Pons (tissue), 1 donor: ENCODE measurements around the gene ADCYAP1R1.

Experiments
- DNase-seq: peaks from one replicate; pipeline ENCODE4 v3.0.0-alpha.2; 2016; ENCODE audit warnings: low spot score

ADCYAP1R1 gene

GRCh38 chr7:31043051-31043471, 9.0 kb upstream of the ADCYAP1R1 start:
- DNase-seq: no peak

GRCh38 chr7:31044529-31044928, 7.6 kb upstream of the ADCYAP1R1 start:
- no peak for DNase-seq

GRCh38 chr7:31046723-31047122, 5.4 kb upstream of the ADCYAP1R1 start:
- DNase-seq: no peak

DNA sequence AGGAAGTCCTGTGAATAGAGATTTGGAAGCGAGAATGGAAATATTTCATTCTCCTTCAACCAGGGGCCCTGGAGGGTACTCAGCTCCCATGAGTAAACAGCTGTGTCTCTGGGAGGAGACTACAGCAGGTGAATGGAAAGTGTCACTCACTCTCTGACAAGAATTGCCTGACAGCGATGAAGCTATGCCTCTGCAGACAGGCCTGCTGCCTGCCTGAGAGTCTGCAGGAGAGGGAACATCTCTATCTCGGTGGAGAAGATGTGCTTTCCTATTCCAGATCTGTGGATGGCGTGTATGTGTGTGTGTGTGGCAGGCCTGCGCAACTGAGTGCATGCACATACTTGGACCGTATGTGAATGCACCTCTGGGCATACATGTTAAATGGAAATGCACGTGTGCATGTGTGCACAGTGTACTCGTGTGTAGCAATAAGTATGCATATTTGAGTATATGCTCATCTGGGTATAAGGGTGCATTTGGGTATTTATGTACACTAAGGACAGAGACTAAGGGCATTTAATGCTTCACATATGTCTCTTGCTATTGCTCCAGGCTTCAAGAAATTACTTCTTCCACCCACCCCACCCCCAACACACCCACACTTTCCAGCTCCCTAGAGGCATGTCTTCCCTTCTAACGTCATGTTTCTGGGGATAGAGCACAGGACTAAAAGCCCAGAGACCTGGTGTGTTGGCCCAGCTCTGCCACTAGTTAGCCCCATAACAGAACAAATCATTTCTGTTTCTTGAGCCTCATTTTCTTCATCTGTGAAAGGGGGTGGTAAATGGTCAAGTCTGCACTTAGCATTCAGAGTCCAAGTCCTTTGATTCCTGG, 4.6 kb upstream of the ADCYAP1R1 start:
- DNase-seq: no peak

DNA sequence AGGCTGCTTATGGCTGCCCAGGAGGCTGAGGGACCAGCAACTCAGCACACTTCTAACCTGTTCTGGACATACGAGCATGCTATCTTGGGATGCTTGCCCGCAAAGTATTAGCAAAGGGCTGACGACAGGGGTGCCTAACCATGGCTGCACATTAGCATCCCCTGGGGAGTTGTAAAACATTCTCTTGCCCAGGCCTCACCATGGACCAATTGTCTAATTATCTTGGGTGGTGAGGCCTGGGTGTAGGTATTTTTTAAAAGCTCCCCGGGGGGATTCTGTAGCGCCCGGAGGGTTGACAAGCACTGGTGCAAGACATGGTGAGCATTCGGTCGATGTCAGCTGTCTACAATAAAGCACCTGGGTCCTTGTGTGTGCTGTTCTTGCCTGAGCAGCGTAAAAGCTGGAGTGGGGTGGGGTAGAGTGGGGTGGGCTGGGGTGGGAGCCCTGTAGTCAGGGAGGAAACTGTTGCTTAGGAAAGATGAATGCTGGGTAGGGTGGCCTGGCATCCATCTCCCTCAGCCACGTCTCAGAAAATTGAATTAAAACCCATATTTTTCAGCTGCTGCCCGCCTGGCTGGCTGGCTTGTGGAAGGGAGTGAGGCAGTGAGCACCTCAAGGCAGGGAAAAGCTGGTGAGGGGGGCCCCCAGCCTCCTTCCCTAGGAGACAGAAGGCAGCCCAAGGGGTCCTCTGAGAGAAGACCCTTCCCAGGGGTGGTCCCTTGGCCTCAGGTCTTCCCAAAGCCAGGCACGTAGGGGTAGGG, 2.9 kb upstream of the ADCYAP1R1 start:
- DNase-seq: no peak

DNA sequence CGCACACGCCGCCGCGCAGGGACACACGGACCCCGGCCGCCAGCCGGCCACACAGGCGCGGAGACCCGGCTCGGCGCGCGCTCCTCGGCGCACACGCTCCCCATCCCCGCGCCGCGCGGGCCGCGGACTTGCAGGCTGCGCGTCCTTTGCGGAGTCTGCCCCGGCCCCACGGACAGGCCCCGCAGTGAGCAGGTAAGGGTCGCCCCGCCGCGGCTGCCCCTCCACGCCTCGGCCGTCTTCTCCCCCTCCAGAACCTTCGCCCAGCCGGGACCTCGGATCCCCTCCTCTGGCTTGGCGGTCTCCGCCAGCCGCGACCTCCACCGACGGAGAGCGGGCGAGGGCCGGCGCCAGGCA, 356 bp downstream of the ADCYAP1R1 start:
- no peak for DNase-seq

DNA sequence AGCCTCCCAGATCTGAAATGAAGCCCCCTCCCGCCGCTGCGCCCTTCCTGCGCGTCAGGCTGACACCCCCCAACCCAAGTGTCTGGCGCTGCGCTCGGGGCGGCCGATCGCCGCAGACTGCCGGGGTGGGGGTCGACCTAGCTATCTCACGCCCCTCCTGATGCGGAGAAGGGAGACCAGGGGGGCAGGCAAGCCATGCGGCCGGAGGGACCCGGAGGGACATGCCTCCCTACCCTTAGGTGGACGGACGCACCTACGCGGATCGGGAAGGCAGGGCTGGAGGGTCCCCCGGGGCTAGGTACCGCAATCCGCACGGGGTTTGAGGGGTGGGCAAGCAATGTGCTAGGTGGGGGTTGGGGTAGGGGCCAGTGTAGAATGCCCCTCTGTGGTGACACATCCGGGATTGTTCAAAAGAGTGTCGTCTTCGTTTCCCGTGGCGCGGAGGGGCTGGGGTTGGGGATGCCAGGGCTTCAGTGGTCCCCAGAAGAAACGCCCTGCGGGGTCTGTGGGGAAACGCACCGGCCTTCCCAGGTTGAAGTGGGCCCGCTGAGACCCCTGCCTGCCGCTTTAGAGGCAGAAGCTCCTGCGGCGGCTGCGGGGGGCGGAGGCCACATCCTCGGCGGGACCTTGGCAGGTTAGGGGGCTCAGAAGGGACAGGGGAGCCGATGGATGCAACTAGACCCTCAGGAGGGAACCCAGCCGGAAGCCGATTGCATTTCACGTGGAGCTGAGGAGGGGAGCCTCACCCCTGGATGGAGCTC, 913 bp downstream of the ADCYAP1R1 start:
- no peak for DNase-seq

DNA sequence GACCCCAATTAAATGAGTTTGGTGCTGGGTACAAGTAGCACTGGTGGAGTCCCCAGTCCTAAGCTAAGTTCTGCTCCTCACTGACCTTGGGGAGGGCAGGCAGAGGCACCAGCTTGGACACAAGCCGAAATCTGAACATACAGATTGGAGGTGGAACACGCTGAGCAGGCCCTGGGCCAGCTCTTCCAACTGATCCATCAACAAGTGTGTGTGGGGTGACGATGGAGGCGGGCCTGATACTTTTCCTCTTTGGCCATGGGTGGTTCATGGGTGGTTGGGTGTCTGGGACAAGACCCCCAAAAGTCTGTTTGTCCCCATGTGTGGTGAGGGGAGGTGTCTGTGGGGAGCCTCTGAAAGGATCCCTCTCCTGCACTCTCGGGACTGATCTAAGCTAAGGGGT, 1.9 kb downstream of the ADCYAP1R1 start:
- no peak for DNase-seq

- no peak for DNase-seq
Measured at GRCh38 chr7:31054608-31055278, 2.6 kb downstream of the ADCYAP1R1 start.

GRCh38 chr7:31055471-31055870, 3.4 kb downstream of the ADCYAP1R1 start:
- DNase-seq: no peak

DNA sequence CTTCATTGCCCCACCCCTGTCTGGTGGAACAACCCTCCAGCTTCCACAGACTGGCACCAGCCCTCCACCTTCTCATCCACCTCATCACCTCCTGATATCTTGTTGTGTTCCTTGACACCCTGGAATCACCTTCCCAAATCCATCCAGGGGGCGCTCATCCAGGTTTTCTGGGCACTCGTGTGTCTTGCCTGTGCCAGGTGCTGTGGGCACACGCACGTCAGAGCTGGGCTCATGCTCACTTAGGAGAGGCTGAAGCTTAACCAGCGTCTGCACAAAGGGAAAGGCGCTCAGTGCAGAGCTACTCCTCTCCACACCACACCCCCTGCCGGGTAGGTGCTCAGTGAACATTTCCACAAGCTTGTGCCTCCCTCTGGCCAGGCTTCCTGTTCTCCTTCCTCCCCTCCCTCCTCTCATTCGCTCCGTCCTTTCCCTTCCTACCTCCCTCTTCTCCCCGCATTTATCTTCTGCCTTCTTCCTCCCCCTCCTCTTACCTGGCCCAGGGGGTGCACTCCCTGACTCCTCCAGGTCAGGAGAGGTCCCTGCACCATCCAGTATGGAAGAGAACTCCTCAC, 4.8 kb downstream of the ADCYAP1R1 start:
- no peak for DNase-seq

GRCh38 chr7:31058122-31058521, 6.0 kb downstream of the ADCYAP1R1 start:
- no peak for DNase-seq

- DNase-seq: no peak
Measured at GRCh38 chr7:31058688-31059087, 6.6 kb downstream of the ADCYAP1R1 start.

GRCh38 chr7:31059551-31059950, 7.4 kb downstream of the ADCYAP1R1 start:
- DNase-seq: no peak

- DNase-seq: no peak
Measured at GRCh38 chr7:31061185-31061584, 9.1 kb downstream of the ADCYAP1R1 start.

GRCh38 chr7:31062746-31063435, 10.8 kb downstream of the ADCYAP1R1 start:
- DNase-seq: no peak

DNA sequence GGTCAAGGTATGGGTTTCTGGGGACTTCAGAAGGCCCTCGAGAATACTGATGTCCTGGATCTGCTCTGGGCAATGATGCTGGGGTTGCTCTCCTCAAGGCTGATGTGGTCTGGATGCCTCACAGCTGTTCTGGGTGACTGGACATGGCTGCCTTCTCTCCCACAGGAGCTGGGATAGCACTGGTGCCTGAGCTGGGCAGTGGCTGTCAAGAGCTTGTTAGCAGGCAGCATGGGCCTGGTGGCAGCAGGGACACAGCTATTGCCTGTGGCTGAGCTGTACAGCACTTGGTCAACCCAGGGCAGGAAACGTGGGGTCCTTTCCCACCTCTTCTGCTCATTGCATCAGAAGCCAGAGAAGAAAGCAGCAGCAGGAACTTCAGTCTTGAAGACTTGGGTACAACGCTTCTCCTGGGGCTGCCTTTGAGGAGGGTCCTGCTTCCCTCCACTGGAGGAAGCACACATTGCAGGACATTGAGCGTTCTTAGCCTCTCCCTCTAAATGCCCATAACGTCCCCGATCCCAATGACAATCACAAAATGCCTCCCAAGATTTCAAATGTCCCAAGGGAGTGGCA, 13.0 kb downstream of the ADCYAP1R1 start:
- no peak for DNase-seq

DNA sequence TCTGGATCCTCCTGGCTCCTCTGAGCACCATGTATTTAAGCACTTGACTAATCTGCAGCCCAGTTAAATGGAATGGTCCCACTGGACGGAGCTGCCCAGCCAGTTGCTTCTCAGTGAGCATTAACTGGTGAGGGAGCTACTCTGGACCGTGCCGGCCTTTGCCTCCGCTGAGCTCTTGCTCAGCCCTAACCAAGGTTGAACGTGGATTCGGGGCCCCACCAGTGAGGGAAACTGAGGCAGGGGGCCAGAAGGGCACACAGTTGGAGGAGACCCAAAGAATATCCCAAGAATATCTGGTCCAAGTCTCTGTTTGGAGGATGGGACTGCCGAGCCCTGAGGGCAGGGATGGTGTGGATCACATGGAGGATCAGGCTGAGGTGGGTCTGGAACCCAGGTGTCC, 13.7 kb downstream of the ADCYAP1R1 start:
- no peak for DNase-seq

DNA sequence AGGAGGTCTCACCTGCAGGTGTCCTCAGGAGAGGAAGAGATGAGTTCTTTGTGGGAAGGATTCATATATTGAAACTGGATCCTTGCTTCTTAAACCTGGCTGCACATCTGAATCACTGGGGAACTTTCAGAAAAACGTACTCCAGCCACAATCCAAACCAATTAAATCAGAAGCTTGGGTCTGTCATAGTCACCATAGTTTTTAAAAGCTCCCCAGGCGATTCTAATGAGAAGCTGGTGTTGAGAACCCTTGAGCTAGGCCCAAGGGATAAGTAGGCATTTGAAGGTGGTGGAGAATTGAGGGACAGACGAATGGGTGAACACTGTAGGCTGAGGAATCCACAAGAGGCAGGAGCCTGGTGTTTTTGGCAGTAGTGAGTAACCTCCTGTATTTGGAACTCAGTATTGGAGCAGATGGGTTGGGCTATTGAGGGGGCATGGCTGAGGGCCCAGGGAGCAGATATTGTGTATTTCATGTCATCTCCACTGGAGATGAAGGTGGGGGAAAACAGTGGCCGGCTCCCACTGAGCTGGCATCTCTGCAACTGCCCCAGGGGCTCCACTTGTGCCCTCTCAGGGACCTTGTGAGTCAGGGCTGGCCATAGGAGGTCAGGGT, 14.5 kb downstream of the ADCYAP1R1 start:
- DNase-seq: no peak

DNA sequence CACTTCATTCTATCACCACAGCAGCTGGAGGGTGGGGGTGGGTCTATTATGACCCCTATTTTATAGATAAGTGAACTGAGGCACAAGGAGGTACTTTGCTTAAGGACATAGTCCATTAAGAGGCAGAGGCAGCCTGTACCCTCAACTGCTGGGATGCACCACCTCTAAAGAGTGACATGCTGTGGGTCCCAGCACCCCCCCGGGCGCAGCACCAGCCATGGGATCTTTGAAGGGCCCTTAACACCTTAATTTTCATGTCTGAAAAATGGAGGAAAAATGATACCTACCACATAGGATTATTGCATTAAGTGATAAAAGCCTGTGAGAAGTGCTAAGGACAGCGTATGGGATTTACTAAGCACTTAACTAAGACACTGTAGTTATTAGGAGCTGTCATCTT, 15.4 kb downstream of the ADCYAP1R1 start:
- no peak for DNase-seq
